CD14-positive monocyte (primary cell): Measurements from ENCODE around the gene NOTO. TPM values are rescaled to one million over a fixed set of nuclear protein-coding genes. Genes with fewer than 3 reads are reported as not detected.

Experiments used
- DNase-seq, 3 donors: peaks; one replicate each; pipeline ENCODE4 v3.0.0-alpha.2; 2011 to 2022
- H2AFZ ChIP-seq: 2 replicates; pipeline ENCODE4 v1.6.0; 2012; ENCODE audit warnings: mild to moderate bottlenecking, low read depth, low read length, inconsistent platforms; ENCODE audit not compliant: insufficient read depth, poor library complexity, severe bottlenecking
- H3K27ac ChIP-seq, 2 donors: 1 replicate in 1 of 2; 2 replicates in 1 of 2; pipeline ENCODE4 v1.5.1; 2012 to 2013; ENCODE audit warnings: low read length in 2 of 2, control low read depth in 1 of 2, inconsistent platforms in 1 of 2, low read depth in 1 of 2, mild to moderate bottlenecking in 1 of 2
- H3K27me3 ChIP-seq, 2 donors: one replicate each; pipeline versions ENCODE4 v1.6.0 to v1.6.1; 2011 to 2013; ENCODE audit warnings: low read length in 2 of 2; ENCODE audit not compliant: control insufficient read depth in 2 of 2, insufficient read depth in 2 of 2
- H3K36me3 ChIP-seq, 2 donors: replicated peaks in 1 of 2; 1 replicate in 1 of 2; 2 replicates in 1 of 2; pipeline versions ENCODE4 v1.5.1 to v1.6.1; 2012 to 2013; ENCODE audit warnings: low read length in 2 of 2, control low read depth in 1 of 2, inconsistent platforms in 1 of 2, mild to moderate bottlenecking in 1 of 2; ENCODE audit not compliant: insufficient read depth in 2 of 2, control insufficient read depth in 1 of 2
- H3K4me1 ChIP-seq, 2 donors: 1 replicate in 1 of 2; 2 replicates in 1 of 2; pipeline versions ENCODE4 v1.5.1 to v1.6.1; 2012 to 2013; ENCODE audit warnings: low read length in 2 of 2, control low read depth in 1 of 2, inconsistent platforms in 1 of 2, mild to moderate bottlenecking in 1 of 2, moderate library complexity in 1 of 2; ENCODE audit not compliant: insufficient read depth in 2 of 2, control insufficient read depth in 1 of 2
- H3K4me2 ChIP-seq: replicated peaks from 2 replicates; pipeline ENCODE3; 2012; ENCODE audit warnings: low read length, moderate library complexity, mild to moderate bottlenecking; ENCODE audit not compliant: poor library complexity, severe bottlenecking; ENCODE audit errors: extremely low read depth
- H3K4me3 ChIP-seq, 3 experiments: fragments of 200-600 bp in 1 of 3; sonication (generic) in 1 of 3; replicated peaks in 1 of 3; 1 replicate in 2 of 3; 2 replicates in 1 of 3; pipeline ENCODE4 v1.5.1; 2011 to 2013; ENCODE audit warnings: low read length in 3 of 3, mild to moderate bottlenecking in 3 of 3, control low read depth in 2 of 3, low read depth in 2 of 3, inconsistent platforms in 1 of 3, moderate library complexity in 1 of 3
- H3K79me2 ChIP-seq: 2 replicates; pipeline ENCODE4 v1.6.0; 2012; ENCODE audit warnings: mild to moderate bottlenecking, control low read depth, inconsistent platforms, low read length, moderate library complexity; ENCODE audit not compliant: insufficient read depth
- H3K9ac ChIP-seq: 2 replicates; pipeline ENCODE4 v1.6.0; 2017; ENCODE audit warnings: low read length, mild to moderate bottlenecking; ENCODE audit not compliant: insufficient read depth, poor library complexity, severe bottlenecking
- H3K9me3 ChIP-seq, 2 donors: replicated peaks in 1 of 2; 1 replicate in 1 of 2; 2 replicates in 1 of 2; pipeline versions ENCODE4 v1.5.1 to v1.6.1; 2012 to 2013; ENCODE audit warnings: low read length in 2 of 2, control low read depth in 1 of 2; ENCODE audit not compliant: control insufficient read depth in 1 of 2, insufficient read depth in 1 of 2
- H4K20me1 ChIP-seq: 2 replicates; pipeline ENCODE4 v1.6.0; 2012; ENCODE audit warnings: mild to moderate bottlenecking, low read length, control low read depth, moderate library complexity; ENCODE audit not compliant: insufficient read depth
- H3K27ac Mint-ChIP-seq, 7 donors: one replicate each; pipeline ENCODE4 v1.8.0; 2020; ENCODE audit warnings: mild to moderate bottlenecking in 7 of 7, mixed read lengths in 7 of 7, moderate library complexity in 6 of 7, inconsistent platforms in 2 of 7
- H3K27me3 Mint-ChIP-seq, 3 donors: one replicate each; pipeline ENCODE4 v1.8.0; 2021 to 2022; ENCODE audit warnings: low read depth in 3 of 3, mild to moderate bottlenecking in 3 of 3, mixed read lengths in 3 of 3, moderate library complexity in 3 of 3, inconsistent platforms in 1 of 3
- H3K36me3 Mint-ChIP-seq, 2 donors: one replicate each; pipeline ENCODE4 v1.8.0; 2020; ENCODE audit warnings: mixed read lengths in 2 of 2, inconsistent platforms in 1 of 2, mild to moderate bottlenecking in 1 of 2
- H3K4me1 Mint-ChIP-seq: one replicate; pipeline ENCODE4 v1.8.0; 2020; ENCODE audit warnings: mild to moderate bottlenecking, mixed read lengths
- H3K4me3 Mint-ChIP-seq, 2 donors: one replicate each; pipeline ENCODE4 v1.8.0; 2020; ENCODE audit warnings: mild to moderate bottlenecking in 2 of 2, mixed read lengths in 2 of 2, moderate library complexity in 1 of 2
- H3K9me3 Mint-ChIP-seq, 7 donors: one replicate each; pipeline ENCODE4 v1.8.0; 2020 to 2022; ENCODE audit warnings: mixed read lengths in 7 of 7, mild to moderate bottlenecking in 6 of 7, moderate library complexity in 6 of 7, inconsistent platforms in 2 of 7
- WGBS: methylation state at CpG from one replicate; pipeline ENCODE4 v1.1.5; 2013; ENCODE audit warnings: missing lambda C conversion rate; ENCODE audit not compliant: insufficient coverage; 5-methylcytosine and 5-hydroxymethylcytosine counted together
- intact Hi-C, 2 donors: fragments of 100-400 bp; cut with micrococcal nuclease; formaldehyde crosslinking; loops; one replicate each; pipeline versions ENCODE4 v1.15.0 to v1.15.1; 2023
- polyA plus RNA-seq, 3 donors: library from polyadenylated mRNA; depleted of rRNA in 1 of 3; unstranded in 2 of 3; stranded (reverse) in 1 of 3; fragments of 300-500 nt in 2 of 3; fragments of >200 nt in 1 of 3; fragmentation: Illumina TruSeq in 2 of 3; gene quantifications; 1 replicate in 2 of 3; 2 replicates in 1 of 3; pipeline ENCODE4 v1.2.3, GENCODE V29; 2012 to 2021
- TF ChIP-seq, protein P1 (sequence below): fragments of 200-600 bp; IDR thresholded peaks from one replicate; pipeline ENCODE4 v1.8.0; 2022; ENCODE audit warnings: antibody characterized with exemption, mild to moderate bottlenecking

The NOTO gene
- polyA plus RNA-seq, 3 donors = not detected

DNA sequence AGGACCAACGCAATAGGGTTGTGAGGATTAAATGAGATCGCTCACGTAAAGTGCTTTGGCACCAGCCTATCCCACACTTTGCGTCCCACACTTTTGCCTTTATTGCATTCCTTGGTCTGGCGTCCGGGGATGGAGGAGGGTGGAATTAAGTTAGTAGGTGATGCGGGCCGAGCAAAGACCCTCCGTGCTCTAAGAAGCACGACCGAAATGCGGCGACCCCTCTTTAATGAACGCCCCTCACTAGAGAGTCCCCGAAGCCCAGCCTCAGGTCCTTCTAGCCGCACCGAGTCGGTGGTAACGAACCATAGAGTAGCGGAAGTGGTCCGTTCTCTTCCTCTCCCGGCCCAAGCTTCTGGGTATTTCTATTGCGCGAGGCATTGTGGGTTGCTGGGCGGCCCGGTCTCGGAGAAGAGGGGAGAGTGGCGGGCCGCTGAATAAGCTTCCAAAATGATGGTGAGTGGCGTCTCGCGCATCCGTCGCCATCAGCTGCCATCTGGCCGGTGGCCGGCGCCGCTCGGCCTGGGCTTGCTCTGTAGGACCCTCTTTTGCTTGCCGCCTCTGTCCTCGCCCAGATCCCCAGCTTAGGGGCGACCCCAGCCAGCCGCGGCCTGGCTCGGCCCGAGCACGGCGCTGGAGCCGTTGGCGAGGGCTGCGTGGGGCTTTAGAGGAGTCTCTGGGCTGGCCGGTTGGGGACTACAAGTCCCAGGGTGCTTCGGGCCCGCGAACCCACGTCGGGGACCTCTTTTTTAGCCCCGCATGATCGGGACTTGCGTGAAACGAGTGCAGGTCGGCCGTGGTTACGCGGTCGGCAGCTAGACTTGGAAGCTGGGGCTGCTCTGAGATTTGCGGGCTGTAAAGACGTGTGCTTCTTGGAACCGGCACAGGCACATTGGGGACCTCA, 31.8 kb downstream of the NOTO start, which contains the start of gene CCT7:
Gene CCT7, plus strand, starts transcription at position 377 of the 901 bp plus-strand sequence. Its CDS starts 71 bp downstream, at position 448.
- peaks cover 26% of the 10 kb centered on the region for H3K4me1 Mint-ChIP-seq
- intact Hi-C loops = loop anchor here (1.0 to 10.0 kb wide), 4 partner anchors 151 to 503 kb away; partner anchors contain the start of genes SFXN5 (in 2 of the 2), ALMS1 (in 1 of the 2) and TPRKB (in 1 of the 2)

More for the DNA sequence above, 31.8 kb downstream of the NOTO start, which contains the start of gene CCT7:
- peaks cover 50% of the 10 kb centered on the region for H3K79me2 ChIP-seq
- no peaks in the 10 kb centered on the region for H3K9me3 Mint-ChIP-seq
- H3K4me3 ChIP-seq = peak within 1 kb of the TSS; percentile 48 to 84 (median 76)
- TF ChIP-seq, protein P1, sequence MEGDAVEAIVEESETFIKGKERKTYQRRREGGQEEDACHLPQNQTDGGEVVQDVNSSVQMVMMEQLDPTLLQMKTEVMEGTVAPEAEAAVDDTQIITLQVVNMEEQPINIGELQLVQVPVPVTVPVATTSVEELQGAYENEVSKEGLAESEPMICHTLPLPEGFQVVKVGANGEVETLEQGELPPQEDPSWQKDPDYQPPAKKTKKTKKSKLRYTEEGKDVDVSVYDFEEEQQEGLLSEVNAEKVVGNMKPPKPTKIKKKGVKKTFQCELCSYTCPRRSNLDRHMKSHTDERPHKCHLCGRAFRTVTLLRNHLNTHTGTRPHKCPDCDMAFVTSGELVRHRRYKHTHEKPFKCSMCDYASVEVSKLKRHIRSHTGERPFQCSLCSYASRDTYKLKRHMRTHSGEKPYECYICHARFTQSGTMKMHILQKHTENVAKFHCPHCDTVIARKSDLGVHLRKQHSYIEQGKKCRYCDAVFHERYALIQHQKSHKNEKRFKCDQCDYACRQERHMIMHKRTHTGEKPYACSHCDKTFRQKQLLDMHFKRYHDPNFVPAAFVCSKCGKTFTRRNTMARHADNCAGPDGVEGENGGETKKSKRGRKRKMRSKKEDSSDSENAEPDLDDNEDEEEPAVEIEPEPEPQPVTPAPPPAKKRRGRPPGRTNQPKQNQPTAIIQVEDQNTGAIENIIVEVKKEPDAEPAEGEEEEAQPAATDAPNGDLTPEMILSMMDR = no peak
- peak within 1 kb of the TSS; percentile 89 to 95 for H3K4me3 Mint-ChIP-seq
- H3K9ac ChIP-seq = peak within 1 kb of the TSS; percentile 88
- peak; percentile 71 to 83 (median 78) for DNase-seq
- no peaks in the 10 kb centered on the region for H3K27me3 ChIP-seq
- under 1% methylated on average over 58 of the region's 69 CpGs for WGBS
- H2AFZ ChIP-seq = peak within 1 kb of the TSS; percentile 91
- peaks cover 45% of the 10 kb centered on the region for H4K20me1 ChIP-seq
- peaks cover 24 to 35% of the 10 kb centered on the region in 2 donors for H3K4me1 ChIP-seq
- peaks cover 11 to 19% of the 10 kb centered on the region in 2 donors for H3K36me3 Mint-ChIP-seq
- peaks cover 4 to 31% of the 10 kb centered on the region in 2 donors for H3K36me3 ChIP-seq
- H3K4me2 ChIP-seq = peak within 1 kb of the TSS; percentile 84
- peak within 1 kb of the TSS; percentile 83 to 94 (median 94) for H3K27ac Mint-ChIP-seq
- no peaks in the 10 kb centered on the region for H3K9me3 ChIP-seq
- peaks cover 0 to 1% (median 0%) of the 10 kb centered on the region in 3 donors for H3K27me3 Mint-ChIP-seq
- peak within 1 kb of the TSS; percentile 73 to 87 for H3K27ac ChIP-seq
